Measurements from ENCODE around the gene BMAL1.
A peak's percentile ranks its signal among the peaks of the same experiment; 100 is the strongest.

BMAL1 gene

DNA sequence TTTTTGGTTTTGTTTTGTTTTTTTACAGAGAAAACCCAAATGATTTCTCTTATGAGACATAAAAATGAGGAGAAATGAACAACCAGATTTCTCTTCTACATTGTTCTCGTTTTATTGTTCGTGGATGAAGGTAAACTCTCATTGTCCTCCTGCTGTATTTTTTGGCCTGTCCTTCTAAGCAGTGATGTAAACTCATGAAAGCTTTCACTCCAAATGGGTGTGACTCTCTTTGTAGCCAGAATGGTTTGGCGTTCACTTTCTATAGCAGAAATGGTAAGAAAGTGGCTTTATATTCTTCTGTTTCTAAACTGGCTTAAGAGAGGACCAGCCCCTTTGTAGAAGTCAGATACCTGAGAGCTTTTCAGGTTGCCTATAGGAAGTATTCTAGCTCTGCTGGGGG lies 15.5 kb upstream of the BMAL1 start:
- no peak for DNase-seq

- no peak for DNase-seq
These were observed 8.8 kb upstream of the BMAL1 start for GRCh38 chr11:13268791-13269190.

DNA sequence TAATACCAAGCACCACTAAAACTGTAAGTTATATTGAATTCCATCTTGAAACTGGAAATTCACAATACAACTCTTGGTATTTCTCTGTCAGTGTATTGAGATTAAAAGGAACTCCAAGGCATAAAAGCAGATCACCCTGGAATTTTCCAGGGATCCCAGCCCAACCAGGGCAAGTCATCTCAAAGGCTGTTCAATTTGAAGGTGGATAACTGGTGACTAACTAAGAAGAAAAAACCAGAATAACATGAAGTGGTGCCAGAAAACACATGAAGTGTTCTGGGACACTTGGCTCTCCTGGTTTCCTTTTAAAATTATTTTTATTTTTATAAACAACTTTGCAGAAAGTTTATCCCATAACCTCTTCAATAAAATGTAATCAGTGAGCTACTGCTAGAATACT lies 7.8 kb upstream of the BMAL1 start:
- DNase-seq: no peak

GRCh38 chr11:13271060-13271693 lies 6.4 kb upstream of the BMAL1 start:
- DNase-seq: no peak

- DNase-seq: no peak
These were observed 1.1 kb upstream of the BMAL1 start for GRCh38 chr11:13276454-13276831.

- peak; percentile 94 to 95 for DNase-seq
These were observed 490 bp upstream of the BMAL1 start for GRCh38 chr11:13276832-13277767.

- peak in 1 of 2 experiments; percentile 5 for DNase-seq
These were observed 1.3 kb downstream of the BMAL1 start for GRCh38 chr11:13278609-13279486.

GRCh38 chr11:13279487-13279834 lies 1.9 kb downstream of the BMAL1 start:
- DNase-seq: no peak

DNA sequence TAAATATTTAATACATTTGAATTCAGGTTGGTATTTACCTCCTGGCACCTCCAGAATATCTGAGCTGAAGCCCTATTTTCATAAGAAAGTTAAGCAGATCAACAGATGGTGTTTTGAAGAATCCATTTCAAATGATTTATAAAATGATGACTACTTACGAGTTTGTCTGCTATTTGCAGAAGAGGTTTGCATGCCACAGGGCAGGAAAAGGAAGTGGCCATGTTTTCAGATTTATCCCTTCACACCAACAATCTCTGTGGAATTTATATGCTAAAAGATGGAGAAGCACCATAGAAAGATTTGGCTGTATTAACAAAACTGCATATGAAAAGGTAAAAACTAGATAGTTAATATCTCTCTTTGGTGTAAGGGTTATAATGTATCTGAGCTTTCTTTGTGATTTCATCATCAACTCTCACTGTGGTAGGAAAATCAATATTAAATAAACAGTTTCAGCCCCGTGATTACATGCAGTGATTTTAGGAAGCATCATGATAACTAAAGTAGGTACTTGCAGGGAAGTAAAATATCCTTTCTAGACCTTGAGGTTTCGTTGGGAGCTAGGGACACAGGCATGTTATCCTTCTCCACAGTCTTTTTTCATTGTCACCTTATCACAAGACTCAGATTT lies 2.6 kb downstream of the BMAL1 start:
- no peak for DNase-seq

DNA sequence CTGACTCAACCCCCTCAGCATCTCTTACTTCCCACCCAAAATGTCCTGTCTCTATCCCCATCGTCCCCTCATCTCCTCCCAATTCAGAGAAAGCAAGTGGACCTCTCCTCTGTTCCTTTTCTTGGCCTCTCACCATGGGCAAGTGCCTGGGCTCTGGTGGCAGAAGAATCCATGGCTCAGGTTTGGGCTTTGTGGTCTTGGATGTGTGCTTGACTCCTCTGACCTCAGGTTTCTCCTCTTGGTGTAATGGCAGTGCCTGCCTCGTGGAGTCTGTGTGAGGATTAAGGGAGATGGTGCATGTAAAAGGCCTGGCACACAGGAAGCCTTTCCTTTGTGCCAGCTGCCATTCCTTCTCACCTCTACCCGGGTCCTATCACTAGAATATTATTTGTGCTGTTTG lies 3.2 kb downstream of the BMAL1 start:
- DNase-seq: no peak

DNA sequence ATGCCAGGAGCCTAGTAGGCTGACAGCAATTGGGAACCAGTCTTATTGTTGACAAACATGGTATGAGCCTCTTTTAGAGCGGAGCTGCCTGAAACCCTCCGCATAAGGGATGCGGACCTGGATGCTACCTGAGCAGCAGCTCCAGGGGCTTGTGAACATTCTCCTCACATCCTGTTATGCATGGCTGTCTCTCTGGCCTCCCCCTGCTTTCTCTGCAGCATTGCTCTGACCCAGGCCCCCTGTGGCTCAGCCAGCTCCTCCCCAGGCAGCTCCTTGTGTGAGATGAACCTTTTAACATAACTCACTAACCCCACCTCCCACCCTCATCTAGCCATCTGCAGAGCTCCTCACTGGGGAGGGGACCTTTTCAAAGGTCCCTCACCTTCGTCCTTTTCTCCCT lies 6.0 kb downstream of the BMAL1 start:
- DNase-seq: no peak

DNA sequence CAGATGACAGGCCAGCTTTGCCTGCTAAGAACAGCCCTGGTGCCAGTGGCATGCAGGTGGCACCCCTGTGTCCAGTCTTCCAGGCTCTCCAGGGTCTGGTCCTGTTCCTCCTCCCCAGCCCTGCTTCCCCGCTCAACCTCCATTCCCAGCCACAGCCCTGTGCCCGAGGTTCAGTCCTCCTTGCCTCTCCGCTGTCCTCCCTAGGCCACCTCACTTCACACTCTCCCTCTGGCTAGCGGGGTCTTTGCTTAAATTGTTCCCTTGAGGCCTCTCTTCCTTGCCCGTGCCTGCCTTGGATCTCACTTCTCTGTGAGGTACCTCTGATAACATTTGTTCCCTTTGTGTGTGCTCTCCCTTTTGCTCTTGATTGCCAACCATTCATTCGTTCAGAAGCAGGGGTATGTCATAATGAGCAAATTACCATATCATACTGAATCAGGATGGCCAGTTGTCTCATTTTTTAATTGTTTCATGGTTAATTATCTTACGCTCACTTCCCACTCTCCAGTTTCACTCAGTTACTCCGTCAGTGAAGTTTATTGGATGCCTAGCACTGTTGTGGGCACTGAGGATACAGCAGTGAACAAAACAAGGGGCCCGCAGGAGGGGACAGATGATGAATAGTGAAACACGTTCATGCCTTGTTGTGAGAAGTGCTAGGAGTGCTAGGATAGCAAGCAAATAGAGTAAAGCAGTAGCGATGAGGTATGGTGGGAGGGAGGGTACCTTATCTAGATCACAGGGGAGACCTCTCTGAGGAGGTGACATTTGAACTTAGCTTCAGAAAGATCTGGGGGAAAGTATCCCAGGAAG lies 7.4 kb downstream of the BMAL1 start:
- DNase-seq: no peak

GRCh38 chr11:13286279-13286821 lies 8.8 kb downstream of the BMAL1 start:
- no peak for DNase-seq

DNA sequence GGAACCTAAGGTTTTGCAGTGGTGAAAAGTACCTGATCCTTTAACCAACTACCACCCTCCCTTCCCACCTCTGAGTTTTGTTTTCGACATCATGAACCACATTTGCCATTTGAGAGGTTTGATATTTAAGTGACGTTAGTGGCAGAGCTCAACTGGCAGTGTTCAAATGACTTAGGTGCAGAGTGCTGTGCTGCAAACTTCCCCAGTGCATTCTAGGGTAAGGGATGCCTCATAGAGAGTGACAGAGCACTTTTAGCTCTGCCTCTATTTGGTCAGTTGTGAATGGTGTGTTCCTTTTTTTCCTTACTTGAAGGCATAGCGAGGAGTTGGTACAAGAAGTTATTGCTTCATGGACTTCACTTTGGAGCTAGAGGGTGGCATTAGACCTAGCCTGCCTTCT lies 9.4 kb downstream of the BMAL1 start:
- no peak for DNase-seq

DNA sequence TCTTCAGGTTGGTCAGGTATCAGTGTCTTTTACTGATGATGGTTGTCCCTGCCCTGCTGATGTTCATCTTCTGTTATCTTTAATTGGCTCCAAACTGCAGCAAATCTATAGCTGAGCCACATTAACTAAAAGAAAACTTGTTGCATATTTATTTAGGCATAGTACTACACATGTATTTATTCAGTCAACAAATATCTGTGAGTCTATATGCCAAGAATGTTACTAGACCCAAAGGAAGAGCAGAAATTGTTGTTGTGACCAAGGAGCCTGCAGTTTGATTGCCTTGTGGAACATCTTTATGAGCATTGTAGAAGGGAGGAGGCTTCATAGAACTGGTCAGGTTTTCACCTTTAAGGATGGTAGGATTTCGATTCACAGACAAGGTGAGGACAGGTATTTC lies 10.1 kb downstream of the BMAL1 start:
- DNase-seq: no peak

- DNase-seq: no peak
These were observed 10.9 kb downstream of the BMAL1 start for GRCh38 chr11:13288375-13289029.

DNA sequence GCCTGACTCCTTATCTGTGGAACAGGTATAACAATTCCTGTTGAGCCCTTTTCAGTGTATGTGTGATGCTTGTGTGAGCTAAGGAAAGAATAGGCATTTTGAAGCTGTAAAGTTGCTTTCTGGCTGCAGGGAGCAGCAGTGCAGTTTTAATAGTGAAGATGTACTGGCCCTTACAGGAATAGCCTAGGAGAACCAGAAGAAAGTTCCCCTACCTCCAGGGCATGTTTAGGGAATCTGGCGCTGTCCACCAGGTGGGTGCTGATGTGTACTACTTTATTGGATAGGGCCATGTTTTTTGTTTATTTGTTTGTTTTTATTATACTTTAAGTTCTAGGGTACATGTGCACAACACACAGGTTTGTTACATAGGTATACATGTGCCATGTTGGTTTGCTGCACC lies 11.5 kb downstream of the BMAL1 start:
- no peak for DNase-seq

- no peak for DNase-seq
These were observed 12.8 kb downstream of the BMAL1 start for GRCh38 chr11:13290221-13290980.

- no peak for DNase-seq
These were observed 13.8 kb downstream of the BMAL1 start for GRCh38 chr11:13291361-13291760.

DNA sequence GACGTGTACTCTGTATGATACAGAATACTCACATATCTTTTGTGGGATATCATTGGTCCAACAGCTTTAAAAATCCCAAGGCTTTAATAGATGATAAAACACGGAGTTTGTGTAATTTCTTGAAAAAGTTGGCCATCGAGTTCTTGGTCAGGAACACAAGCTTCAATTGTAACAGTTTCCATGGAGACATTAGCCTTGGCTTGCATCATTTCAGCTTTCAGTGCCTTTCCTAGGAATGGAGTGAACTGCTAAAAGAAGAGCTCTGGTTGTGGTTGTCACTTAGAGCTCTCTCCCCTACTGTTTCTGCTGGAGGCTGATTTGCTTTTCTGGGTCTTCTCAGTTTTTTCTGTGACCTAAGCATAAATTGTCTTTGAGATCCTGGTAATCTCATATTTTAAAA lies 14.2 kb downstream of the BMAL1 start:
- DNase-seq: no peak

DNA sequence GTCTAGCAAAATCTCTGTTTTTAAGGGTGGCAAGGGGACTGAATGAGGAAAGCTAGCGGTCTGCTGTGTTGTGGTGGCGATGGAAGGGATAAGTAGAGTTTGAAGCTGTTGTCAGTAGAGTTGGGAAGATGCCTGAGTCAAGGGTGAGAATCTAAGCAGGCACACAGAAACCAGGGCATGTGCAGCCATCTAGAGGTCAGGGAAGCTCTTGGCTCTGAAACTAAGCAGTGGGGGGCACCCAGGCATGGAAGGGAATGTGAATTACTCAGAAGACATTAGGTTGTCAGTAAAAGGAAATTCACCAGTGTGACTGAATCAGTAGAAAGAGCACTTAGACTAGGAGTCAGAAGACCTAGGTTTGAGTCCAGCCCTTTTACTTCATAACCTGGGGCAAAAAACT lies 15.4 kb downstream of the BMAL1 start:
- no peak for DNase-seq
